ENCODE measurements around the gene FBXL19. TPM values are rescaled to one million over a fixed set of nuclear protein-coding genes. Genes with fewer than 3 reads are reported as not detected.

The FBXL19 gene
- total and polyA plus RNA-seq, 2 of the 8 experiments (the other 6 are each of a cell fraction or from before 2014, with no cell fraction given), result 47.2 to 72.2 TPM

DNA sequence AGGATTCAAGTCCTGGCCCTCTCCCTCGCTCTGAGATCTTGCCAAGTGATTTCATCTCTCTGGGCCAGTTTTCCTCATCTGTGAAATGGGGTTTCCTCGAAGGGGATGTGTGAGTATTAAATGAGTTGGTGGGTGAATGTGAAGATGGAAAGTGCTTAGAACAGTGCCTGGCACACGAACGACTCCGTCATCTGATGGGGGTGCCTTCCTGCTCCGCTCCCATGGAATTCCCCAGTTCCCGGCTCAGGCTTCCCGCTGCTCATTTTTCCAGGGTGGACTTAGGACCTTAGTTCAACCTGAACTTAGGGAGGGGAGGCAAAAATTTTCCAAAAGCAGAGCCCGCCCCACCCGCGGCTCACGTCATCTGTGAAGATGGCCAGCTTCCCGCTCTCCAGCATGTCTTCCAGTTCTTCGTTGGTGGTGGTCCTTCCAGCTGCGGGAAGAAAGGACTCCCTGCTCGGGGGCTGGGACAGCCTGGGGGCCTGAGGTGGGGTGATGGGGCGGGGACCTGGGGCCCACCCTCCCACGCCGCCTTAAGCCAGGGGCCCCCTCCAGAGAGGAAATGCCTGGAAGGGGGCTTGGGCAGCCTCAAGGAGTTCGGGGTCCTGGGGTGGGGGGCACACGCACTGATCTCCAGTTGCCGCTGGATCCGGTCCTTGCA lies 73.1 kb downstream of the FBXL19 start:
- DNase-seq (ENCODE audit: low read depth in 1 of 2, low spot score in 2 of 2), result no peak
- Histone ChIP-seq H3K9me3 (ENCODE audit: insufficient read depth in 2 of 2, low read depth in 1 of 2, low read length in 1 of 2) (no peaks in the 10 kb centered on the region), H2BK120ac (replicated peaks; ENCODE audit: low read depth, low read length) (no peak overlapping the region), H2AK5ac (ENCODE audit: low read depth, low read length) (0 out of 2 replicates have a peak overlapping the region, but pooled peaks have one; percentile 39), H3K18ac (ENCODE audit: extremely low read depth, low read length) (peak overlapping the region; percentile 91), H4K5ac (ENCODE audit: insufficient read length, low read depth, low read length) (peak overlapping the region; percentile 51), H3K4me3 (ENCODE audit: extremely low read depth in 1 of 4, insufficient read depth in 2 of 4, low read depth in 3 of 4, low read length in 4 of 4) (peak overlapping the region; percentile 53 to 81 (median 64)), H4K20me1 (replicated peaks in 1 of 2; ENCODE audit: control insufficient read depth in 1 of 2, insufficient read depth in 2 of 2, low read length in 2 of 2) (no peaks in the 10 kb centered on the region), H4K8ac (ENCODE audit: extremely low read depth, insufficient read depth, low read length) (no peak overlapping the region), H3K27me3 (replicated peaks in 1 of 4; ENCODE audit: control insufficient read depth in 3 of 4, extremely low read depth in 1 of 4, insufficient read depth in 3 of 4, low read length in 3 of 4) (no peaks in the 10 kb centered on the region; a peak in 1 of 7 replicates), H3K4ac (replicated peaks; ENCODE audit: insufficient read length, low read depth, low read length) (peak overlapping the region; percentile 63), H3K79me1 (ENCODE audit: low read depth, low read length) (no peaks in the 10 kb centered on the region), H3K9ac (replicated peaks in 1 of 4; ENCODE audit: extremely low read depth in 1 of 4, low read depth in 3 of 4, low read length in 3 of 4) (0 out of 7 replicates have a peak overlapping the region, but pooled peaks of 2 of the 4 experiments have one; percentile 7 to 29), H2BK15ac (ENCODE audit: low read length) (0 out of 2 replicates have a peak overlapping the region, but pooled peaks have one; percentile 16), H3K56ac (replicated peaks; ENCODE audit: insufficient read length, low read depth, low read length) (no peak overlapping the region), H2BK5ac (ENCODE audit: low read depth, low read length) (peak overlapping the region; percentile 46; the same call in 1 of the 2 replicates), H2BK12ac (ENCODE audit: low read depth, low read length) (peak overlapping the region; percentile 60; the same call in 1 of the 2 replicates), H2BK20ac (ENCODE audit: low read length) (no peak overlapping the region), H3K23ac (ENCODE audit: insufficient read length) (no peak overlapping the region), H2AFZ (ENCODE audit: low read length) (peak overlapping the region; percentile 68; the same call in 1 of the 2 replicates), H3K4me1 (replicated peaks in 1 of 4; ENCODE audit: control insufficient read depth in 3 of 4, insufficient read depth in 4 of 4, low read length in 3 of 4) (peaks cover 0 to 15% (median 10%) of the 10 kb centered on the region in 4 experiments; a peak in 6 of 7 replicates), H3K4me2 (ENCODE audit: insufficient read depth in 1 of 2, low read depth in 2 of 2, low read length in 2 of 2) (peak overlapping the region; percentile 95 to 100), H3K36me3 (ENCODE audit: control insufficient read depth in 2 of 4, insufficient read depth in 4 of 4, low read length in 3 of 4) (no peaks in the 10 kb centered on the region), H3K27ac (ENCODE audit: low read depth, low read length) (no peak overlapping the region; the same call in 1 of the 2 replicates), H3K14ac (ENCODE audit: insufficient read length) (no peak overlapping the region), H3K79me2 (ENCODE audit: control insufficient read depth in 1 of 2, insufficient read depth in 2 of 2, low read length in 2 of 2) (no peaks in the 10 kb centered on the region), H3K23me2 (ENCODE audit: low read depth, low read length) (peaks cover 12% of the 10 kb centered on the region), H4K91ac (replicated peaks; ENCODE audit: insufficient read length, low read length) (no peak overlapping the region)
- WGBS, 2 experiments (ENCODE audit: extremely low coverage in 1 of 2, insufficient coverage in 1 of 2, insufficient read length in 1 of 2, insufficient replicate concordance in 2 of 2, low coverage in 1 of 2, low lambda C conversion rate in 2 of 2, missing lambda C conversion rate in 1 of 2), result 29% methylated on average over 20 of the region's 23 CpGs; no CpG with 5 or more reads in 1 of the 2 experiments
- FAIRE-seq, result no peak
- ChIA-PET POLR2A (ENCODE audit: partially characterized antibody) (interaction anchor here (0.7 to 2.3 kb wide), 6 partner anchors 10 to 62 kb away, joined by 3 to 20 read pairs (median 4); partner anchors contain the start of genes HSD3B7 and SETD1A), CTCF (ENCODE audit: partially characterized antibody) (interaction anchor here (1.1 to 2.0 kb wide), 2 partner anchors 11 to 72 kb away, joined by 4 to 10 read pairs; partner anchors contain the start of gene HSD3B7)
- TF ChIP-seq ASH2L (IDR thresholded peaks at IDR 0.05; ENCODE audit: low read length), result peak; percentile 11
- no peak for TF ChIP-seq CHD1 (IDR thresholded peaks at IDR 0.05; ENCODE audit: low read depth, low read length)
